Endothelial cell of umbilical vein (primary cell): ENCODE data around the gene RCAN3. TPM values are rescaled to one million over a fixed set of nuclear protein-coding genes. Genes with fewer than 3 reads are reported as not detected.
A peak's percentile ranks its signal among the peaks of the same experiment; 100 is the strongest.

ENCODE experiments used
- BruUV-seq: library from RNA; stranded (reverse); fragments of 400-500 nt; replicated peaks from 2 replicates; lab custom pipeline; 2021; lab: Mats Ljungman, UMichigan
- CTCF ChIA-PET: fragments of 300-600, 350-600 bp; sonication (Branson Sonifier 250); formaldehyde crosslinking; loops from one replicate; lab custom pipeline; 2021; ENCODE audit warnings: antibody characterized with exemption, inconsistent platforms; lab: Charles Lee
- POLR2A ChIA-PET: fragments of 300-600, 350-600 bp; sonication (Branson Sonifier 250); formaldehyde crosslinking; loops from one replicate; lab custom pipeline; 2021; ENCODE audit warnings: antibody characterized with exemption, inconsistent platforms; lab: Charles Lee
- DNase-seq: peaks from one replicate; pipeline ENCODE4 v3.0.0-alpha.2; 2011; ENCODE audit warnings: low read depth, low spot score
- FAIRE-seq: peaks from 2 replicates; lab custom pipeline; 2011; peaks lifted over from hg19 to GRCh38; lab: Jason Lieb, UNC
- H2AFZ ChIP-seq: 2 replicates; pipeline ENCODE4 v1.6.0; 2012; ENCODE audit warnings: low read depth, low read length, control low read depth, inconsistent platforms
- H3K27ac ChIP-seq: 2 replicates; pipeline ENCODE4 v1.5.1; 2011; ENCODE audit warnings: low read depth, mild to moderate bottlenecking, control low read depth, low read length, moderate library complexity; ENCODE audit not compliant: insufficient read depth
- H3K27me3 ChIP-seq, 2 experiments: 2 replicates each; pipeline versions ENCODE4 v1.6.0 to v1.6.1; 2011; ENCODE audit warnings: low read length in 2 of 2, mixed read lengths in 1 of 2; ENCODE audit not compliant: control insufficient read depth in 2 of 2, insufficient read depth in 2 of 2
- H3K36me3 ChIP-seq, 2 experiments: 2 replicates in 1 of 2; 3 replicates in 1 of 2; pipeline ENCODE4 v1.5.1; 2011; ENCODE audit warnings: low read length in 2 of 2, mild to moderate bottlenecking in 1 of 2, moderate library complexity in 1 of 2; ENCODE audit not compliant: control insufficient read depth in 2 of 2, insufficient read depth in 2 of 2; ENCODE audit errors: extremely low read depth in 1 of 2
- H3K4me1 ChIP-seq: 3 replicates; pipeline ENCODE4 v1.5.1; 2011; ENCODE audit warnings: mild to moderate bottlenecking, low read length; ENCODE audit not compliant: control insufficient read depth, insufficient read depth; ENCODE audit errors: extremely low read depth
- H3K4me2 ChIP-seq: 2 replicates; pipeline ENCODE4 v1.6.1; 2011; ENCODE audit warnings: low read length, control low read depth, mixed read lengths; ENCODE audit not compliant: insufficient read depth
- H3K4me3 ChIP-seq, 3 experiments: fragments of 200-600 bp in 1 of 3; sonication (generic), shearing (Covaris generic) in 1 of 3; replicated peaks in 1 of 3; 2 replicates each; pipeline ENCODE4 v1.5.1; 2011 to 2016; ENCODE audit warnings: control low read depth in 3 of 3, low read length in 3 of 3, mild to moderate bottlenecking in 2 of 3, inconsistent platforms in 1 of 3, low read depth in 1 of 3, moderate library complexity in 1 of 3; ENCODE audit not compliant: insufficient read depth in 1 of 3
- H3K79me2 ChIP-seq: 2 replicates; pipeline ENCODE4 v1.6.0; 2012; ENCODE audit warnings: low read length, inconsistent platforms; ENCODE audit not compliant: control insufficient read depth, insufficient read depth
- H3K9ac ChIP-seq: replicated peaks from 2 replicates; pipeline ENCODE3; 2011; ENCODE audit warnings: low read length, control low read depth; ENCODE audit not compliant: insufficient read depth; ENCODE audit errors: extremely low read depth
- H3K9me1 ChIP-seq: replicated peaks from 3 replicates; pipeline ENCODE4 v1.6.0; 2011; ENCODE audit warnings: mild to moderate bottlenecking, low read length; ENCODE audit not compliant: control insufficient read depth, insufficient read depth; ENCODE audit errors: extremely low read depth
- H3K9me3 ChIP-seq: replicated peaks from 2 replicates; pipeline ENCODE4 v1.5.1; 2012; ENCODE audit warnings: low read length, inconsistent platforms; ENCODE audit not compliant: control insufficient read depth, insufficient read depth
- H4K20me1 ChIP-seq: replicated peaks from 2 replicates; pipeline ENCODE3; 2011; ENCODE audit warnings: mild to moderate bottlenecking, low read length; ENCODE audit not compliant: control insufficient read depth, insufficient read depth; ENCODE audit errors: extremely low read depth
- EZH2 ChIP-seq: IDR thresholded peaks from 2 replicates; pipeline ENCODE4 v1.6.1; 2012; ENCODE audit warnings: borderline replicate concordance, low read depth, mild to moderate bottlenecking, moderate library complexity, low read length, inconsistent platforms; ENCODE audit not compliant: severe bottlenecking
- FOS ChIP-seq: IDR thresholded peaks from 2 replicates; pipeline ENCODE4 v1.6.1; 2011; ENCODE audit warnings: mild to moderate bottlenecking, low read length, moderate library complexity, borderline replicate concordance; ENCODE audit not compliant: insufficient read depth
- GATA2 ChIP-seq: IDR thresholded peaks from 2 replicates; pipeline ENCODE4 v1.7.0; 2011; ENCODE audit warnings: low read depth, mild to moderate bottlenecking, moderate library complexity, mixed read lengths, low read length; ENCODE audit not compliant: insufficient read length, insufficient read depth
- JUN ChIP-seq: IDR thresholded peaks from 2 replicates; pipeline ENCODE4 v1.6.1; 2011; ENCODE audit warnings: borderline replicate concordance, low read depth; ENCODE audit not compliant: insufficient read length, insufficient read depth
- MYC ChIP-seq: IDR thresholded peaks from one replicate; pipeline ENCODE4 v1.6.1; 2011; ENCODE audit warnings: mild to moderate bottlenecking, low read depth, low read length
- POLR2A ChIP-seq: IDR thresholded peaks from 2 replicates; pipeline ENCODE4 v1.6.1; 2012; ENCODE audit warnings: low read depth, mild to moderate bottlenecking, control low read depth, low read length
- POLR2AphosphoS5 ChIP-seq: IDR thresholded peaks from 2 replicates; pipeline ENCODE4 v1.6.1; 2012; ENCODE audit warnings: low read depth, mild to moderate bottlenecking, control low read depth, low read length, moderate library complexity; ENCODE audit not compliant: insufficient read depth
- dilution Hi-C: fragments of 300-500 bp; cut with MboI; formaldehyde crosslinking; loops from one replicate; pipeline ENCODE4 v1.15.0; 2019; ENCODE audit warnings: low sequenced_read_pairs; ENCODE audit not compliant: extremely low pct_ligation_motif_present
- intact Hi-C: fragments of 100-400 bp; cut with micrococcal nuclease; formaldehyde crosslinking; loops from one replicate; pipeline ENCODE4 v1.10.0; 2022
- polyA plus RNA-seq, 4 experiments: library from polyadenylated mRNA; depleted of rRNA in 3 of 4; stranded (reverse) in 3 of 4; unstranded in 1 of 4; fragments of >200 nt; gene quantifications; 2 replicates each; pipeline versions ENCODE4 v1.2.1 to v1.2.3, GENCODE V29; 2011 to 2012; ENCODE audit warnings: missing spikeins in 1 of 4
- total RNA-seq: library from RNA; stranded (reverse); gene quantifications from 2 replicates; pipeline ENCODE4 v1.2.3, GENCODE V29; 2021
- TF ChIP-seq, protein P1 (sequence below), 2 donors: IDR thresholded peaks; 1 replicate in 1 of 2; 2 replicates in 1 of 2; pipeline ENCODE4 v1.5.1; 2011; ENCODE audit warnings: low read length in 2 of 2, mild to moderate bottlenecking in 2 of 2, moderate library complexity in 2 of 2, control low read depth in 1 of 2, inconsistent platforms in 1 of 2, low read depth in 1 of 2; ENCODE audit not compliant: insufficient read depth in 1 of 2; ENCODE audit errors: extremely low read depth in 1 of 2
- TF ChIP-seq, protein P2 (sequence below): IDR thresholded peaks from 2 replicates; pipeline ENCODE4 v1.6.1; 2011; ENCODE audit not compliant: insufficient read depth, insufficient read length

The RCAN3 gene
- total and polyA plus RNA-seq, 2 donors (not counting 3 experiments of a cell fraction or from before 2014, with no cell fraction given): 0.99 to 5.1 TPM

DNA sequence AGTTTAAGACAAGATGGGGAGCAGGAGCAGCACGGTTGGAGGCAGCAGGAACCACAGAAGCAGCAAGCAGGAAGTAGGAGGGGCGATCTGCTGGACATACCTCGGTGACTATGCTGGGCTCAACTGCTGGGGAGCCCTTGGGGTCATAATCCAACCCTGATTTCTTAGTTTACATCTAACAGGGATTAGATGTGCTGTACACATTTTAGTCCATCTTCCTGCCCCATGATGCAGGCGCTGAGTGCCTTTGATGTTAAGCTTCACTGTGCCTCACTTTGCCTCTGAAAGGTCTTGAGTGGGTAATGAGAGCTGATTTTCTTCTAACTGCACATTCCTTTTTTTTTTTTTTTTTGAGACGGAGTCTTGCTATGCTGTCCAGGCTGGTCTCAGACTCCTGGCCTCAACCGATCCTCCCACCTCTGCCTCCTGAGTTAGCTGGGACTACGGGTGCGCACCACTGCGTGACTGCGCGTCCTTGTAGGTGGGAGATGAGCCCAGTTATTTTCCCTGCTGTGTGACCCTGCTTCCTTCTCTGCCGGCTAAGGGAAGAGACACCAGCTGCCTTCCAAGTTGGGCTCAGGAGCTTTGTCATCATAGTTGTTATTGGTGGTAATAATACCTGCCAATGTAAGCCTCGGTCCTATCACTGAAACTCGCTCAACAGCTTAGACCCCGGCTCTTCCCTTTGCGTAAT lies 1.1 kb upstream of the RCAN3 start:
- intact Hi-C loops: loop anchor here (5.0 kb wide), 1 partner anchor 84 kb away; the partner anchor contains the start of gene NIPAL3

More for the DNA sequence above, 1.1 kb upstream of the RCAN3 start:
- Histone ChIP-seq H3K9me3 (no peaks in the 10 kb centered on the region), H3K9me1 (no peaks in the 10 kb centered on the region), H3K27ac (no peak overlapping the region), H4K20me1 (no peaks in the 10 kb centered on the region), H3K36me3 (no peaks in the 10 kb centered on the region), H3K4me3 (peak overlapping the region in 1 of 3 experiments; percentile 72), H2AFZ (peak overlapping the region; percentile 58), H3K4me2 (peak overlapping the region; percentile 67), H3K9ac (no peak overlapping the region), H3K79me2 (no peaks in the 10 kb centered on the region), H3K4me1 (peaks cover 5% of the 10 kb centered on the region), H3K27me3 (peaks cover 11 to 17% of the 10 kb centered on the region in 2 experiments)
- TF ChIP-seq POLR2A: no peak
- TF ChIP-seq, protein P1, sequence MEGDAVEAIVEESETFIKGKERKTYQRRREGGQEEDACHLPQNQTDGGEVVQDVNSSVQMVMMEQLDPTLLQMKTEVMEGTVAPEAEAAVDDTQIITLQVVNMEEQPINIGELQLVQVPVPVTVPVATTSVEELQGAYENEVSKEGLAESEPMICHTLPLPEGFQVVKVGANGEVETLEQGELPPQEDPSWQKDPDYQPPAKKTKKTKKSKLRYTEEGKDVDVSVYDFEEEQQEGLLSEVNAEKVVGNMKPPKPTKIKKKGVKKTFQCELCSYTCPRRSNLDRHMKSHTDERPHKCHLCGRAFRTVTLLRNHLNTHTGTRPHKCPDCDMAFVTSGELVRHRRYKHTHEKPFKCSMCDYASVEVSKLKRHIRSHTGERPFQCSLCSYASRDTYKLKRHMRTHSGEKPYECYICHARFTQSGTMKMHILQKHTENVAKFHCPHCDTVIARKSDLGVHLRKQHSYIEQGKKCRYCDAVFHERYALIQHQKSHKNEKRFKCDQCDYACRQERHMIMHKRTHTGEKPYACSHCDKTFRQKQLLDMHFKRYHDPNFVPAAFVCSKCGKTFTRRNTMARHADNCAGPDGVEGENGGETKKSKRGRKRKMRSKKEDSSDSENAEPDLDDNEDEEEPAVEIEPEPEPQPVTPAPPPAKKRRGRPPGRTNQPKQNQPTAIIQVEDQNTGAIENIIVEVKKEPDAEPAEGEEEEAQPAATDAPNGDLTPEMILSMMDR (IDR thresholded peaks at IDR 0.05; ENCODE audit: extremely low read depth in 1 of 2, insufficient read depth in 1 of 2, low read depth in 1 of 2, low read length in 2 of 2): no peak
- TF ChIP-seq POLR2AphosphoS5: no peak
- no peak for TF ChIP-seq MYC
- TF ChIP-seq GATA2: no peak
- TF ChIP-seq FOS: no peak
- no peak for TF ChIP-seq JUN
- no peak for TF ChIP-seq EZH2
- TF ChIP-seq, protein P2, sequence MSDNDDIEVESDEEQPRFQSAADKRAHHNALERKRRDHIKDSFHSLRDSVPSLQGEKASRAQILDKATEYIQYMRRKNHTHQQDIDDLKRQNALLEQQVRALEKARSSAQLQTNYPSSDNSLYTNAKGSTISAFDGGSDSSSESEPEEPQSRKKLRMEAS: no peak
- ChIA-PET POLR2A (no interaction called here), CTCF (interaction anchor here (1.5 kb wide), 1 partner anchor 303 kb away, joined by 4 read pairs; no protein-coding TSS in a partner anchor)
- dilution Hi-C loops: no loop called here
- DNase-seq (no peak), FAIRE-seq (no peak)
- no TSS peak for BruUV-seq
